OCI-LY3 (cell line): ENCODE data around the gene GLI2.

Source experiments
- EZH2phosphoT487 ChIP-seq: fragments of 200-600 bp; shearing (Covaris generic); IDR thresholded peaks from 2 replicates; pipeline ENCODE4 v1.6.1; 2018; ENCODE audit warnings: antibody characterized with exemption, mixed run types, low read depth
- TF ChIP-seq, protein P1 (sequence below): fragments of 200-600, 300-600 bp; sonication (generic); IDR thresholded peaks from 2 replicates; pipeline ENCODE4 v1.5.1; 2014; ENCODE audit warnings: antibody characterized with exemption, low read length, low read depth

DNA sequence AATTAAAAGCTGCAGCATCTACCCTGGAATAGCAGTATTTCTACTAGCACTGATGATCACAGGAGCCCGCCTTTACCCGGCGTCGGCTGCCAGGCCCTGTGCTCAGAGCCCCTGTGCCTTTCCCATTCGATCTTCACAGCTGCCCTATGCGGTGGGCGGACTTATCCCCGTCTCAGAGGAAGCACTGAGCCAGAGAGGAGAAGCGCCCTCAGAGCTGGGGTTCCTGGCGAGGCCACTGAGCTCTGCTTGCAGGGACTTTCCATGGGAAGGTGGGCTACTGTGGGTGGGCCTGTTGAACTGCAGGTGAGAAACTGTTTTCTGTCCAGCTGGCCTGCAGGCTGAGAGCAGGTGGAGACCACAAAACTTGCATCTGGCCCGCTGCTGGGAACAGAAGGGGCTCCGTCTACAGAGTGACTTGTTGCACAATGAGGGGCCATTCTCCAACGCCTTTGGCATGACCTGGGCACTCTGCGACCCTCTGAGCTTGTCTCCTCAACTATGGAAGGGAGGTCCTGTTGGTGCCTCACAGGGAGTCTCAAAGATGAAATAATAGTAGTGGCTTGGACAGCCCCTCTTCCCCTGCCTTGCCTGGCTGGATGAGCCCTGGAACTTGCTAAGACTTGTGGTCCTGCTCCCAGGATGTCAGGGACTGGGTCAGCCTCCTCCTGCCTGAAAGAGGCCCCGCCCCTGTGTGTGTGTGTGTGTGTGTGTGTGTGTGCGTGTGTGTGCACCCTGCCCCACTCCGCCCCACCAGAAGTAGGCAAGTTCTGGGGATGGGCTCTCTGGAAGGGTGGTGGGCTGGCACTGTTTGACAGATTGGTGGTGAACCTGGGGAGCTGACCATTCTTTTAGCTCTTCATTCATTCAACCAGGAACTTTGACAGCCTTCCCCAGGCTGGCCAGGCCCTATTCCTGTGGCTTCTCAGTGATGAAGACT is 32.7 kb downstream of the GLI2 start:
- TF ChIP-seq, protein P1, sequence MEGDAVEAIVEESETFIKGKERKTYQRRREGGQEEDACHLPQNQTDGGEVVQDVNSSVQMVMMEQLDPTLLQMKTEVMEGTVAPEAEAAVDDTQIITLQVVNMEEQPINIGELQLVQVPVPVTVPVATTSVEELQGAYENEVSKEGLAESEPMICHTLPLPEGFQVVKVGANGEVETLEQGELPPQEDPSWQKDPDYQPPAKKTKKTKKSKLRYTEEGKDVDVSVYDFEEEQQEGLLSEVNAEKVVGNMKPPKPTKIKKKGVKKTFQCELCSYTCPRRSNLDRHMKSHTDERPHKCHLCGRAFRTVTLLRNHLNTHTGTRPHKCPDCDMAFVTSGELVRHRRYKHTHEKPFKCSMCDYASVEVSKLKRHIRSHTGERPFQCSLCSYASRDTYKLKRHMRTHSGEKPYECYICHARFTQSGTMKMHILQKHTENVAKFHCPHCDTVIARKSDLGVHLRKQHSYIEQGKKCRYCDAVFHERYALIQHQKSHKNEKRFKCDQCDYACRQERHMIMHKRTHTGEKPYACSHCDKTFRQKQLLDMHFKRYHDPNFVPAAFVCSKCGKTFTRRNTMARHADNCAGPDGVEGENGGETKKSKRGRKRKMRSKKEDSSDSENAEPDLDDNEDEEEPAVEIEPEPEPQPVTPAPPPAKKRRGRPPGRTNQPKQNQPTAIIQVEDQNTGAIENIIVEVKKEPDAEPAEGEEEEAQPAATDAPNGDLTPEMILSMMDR = no peak
- TF ChIP-seq EZH2phosphoT487 = no peak
